Measurements from ENCODE around the gene GMDS. TPM values are rescaled to one million over a fixed set of nuclear protein-coding genes. Genes with fewer than 3 reads are reported as not detected.

GMDS gene
- polyA plus RNA-seq, 1 of the 3 experiments (the other 2 are of a cell fraction): 12.3 TPM

DNA sequence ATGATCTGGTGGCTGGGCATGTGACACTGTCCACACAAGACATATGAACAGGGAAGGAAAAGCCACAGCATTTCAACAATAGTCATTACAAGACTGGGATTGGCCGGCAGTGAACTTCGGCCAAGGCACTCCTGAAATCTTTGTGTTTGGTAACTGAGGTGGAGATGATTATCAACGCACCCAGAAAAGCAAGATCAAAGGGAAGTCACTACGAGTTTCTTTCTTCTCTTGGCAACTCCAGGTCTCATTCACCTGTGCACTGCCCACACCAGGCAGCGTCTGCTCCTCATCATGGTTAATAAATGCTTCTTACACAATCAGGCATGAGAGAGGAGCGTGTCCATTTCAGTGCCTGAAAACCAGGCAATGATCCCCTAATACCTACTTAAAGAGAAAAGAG is 656.2 kb downstream of the GMDS start:
- no peak overlapping the region for H3K27ac ChIP-seq (ENCODE audit: low read depth in 2 of 2, low read length in 1 of 2)
- 53% methylated on average over 6 of the region's 6 CpGs for WGBS (ENCODE audit: low lambda C conversion rate)
- no peaks in the 10 kb centered on the region for H3K79me2 ChIP-seq (ENCODE audit: insufficient read depth)
- H4K20me1 ChIP-seq (ENCODE audit: insufficient read depth): no peaks in the 10 kb centered on the region
- H3F3A ChIP-seq (replicated peaks; ENCODE audit: insufficient read depth): no peaks in the 10 kb centered on the region
- H3K27me3 ChIP-seq (ENCODE audit: insufficient read depth): peaks cover 74% of the 10 kb centered on the region
- DNase-seq: no peak
- TF ChIP-seq FOXJ3 (CRISPR knock-in tag; IDR thresholded peaks at IDR 0.05) (no peak), GATA2 (CRISPR knock-in tag; IDR thresholded peaks at IDR 0.05) (no peak), JUND (IDR thresholded peaks at IDR 0.05) (no peak), RFX5 (IDR thresholded peaks at IDR 0.05; ENCODE audit: low read length) (no peak), RAD21 (IDR thresholded peaks at IDR 0.05; ENCODE audit: low read length) (no peak), USF1 (IDR thresholded peaks at IDR 0.05; ENCODE audit: borderline replicate concordance, low read depth) (no peak), EP300 (IDR thresholded peaks at IDR 0.05; ENCODE audit: borderline replicate concordance in 1 of 2, low read depth in 1 of 2, low read length in 1 of 2) (no peak), SMC3 (IDR thresholded peaks at IDR 0.05; ENCODE audit: low read depth, low read length) (no peak)
- TF ChIP-seq, protein P1, sequence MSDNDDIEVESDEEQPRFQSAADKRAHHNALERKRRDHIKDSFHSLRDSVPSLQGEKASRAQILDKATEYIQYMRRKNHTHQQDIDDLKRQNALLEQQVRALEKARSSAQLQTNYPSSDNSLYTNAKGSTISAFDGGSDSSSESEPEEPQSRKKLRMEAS (IDR thresholded peaks at IDR 0.05; ENCODE audit: low read depth): no peak
- H2AFZ ChIP-seq (ENCODE audit: low read depth): no peak overlapping the region
- H3K4me2 ChIP-seq: no peak overlapping the region
- H3K9ac ChIP-seq: no peak overlapping the region
- H3K36me3 ChIP-seq (replicated peaks in 1 of 2; ENCODE audit: control insufficient read depth in 1 of 2, insufficient read depth in 2 of 2, low read length in 1 of 2): no peaks in the 10 kb centered on the region
- ChIA-PET CTCF (no interaction called here), POLR2A (no interaction called here)
- H3K9me3 ChIP-seq: no peaks in the 10 kb centered on the region
- no peaks in the 10 kb centered on the region; a peak in 1 of 4 replicates for H3K4me1 ChIP-seq (ENCODE audit: control insufficient read depth in 1 of 2, insufficient read depth in 2 of 2, low read depth in 1 of 2, low read length in 1 of 2)
- no peaks in the 10 kb centered on the region for H3K9me2 ChIP-seq
- no peak overlapping the region for H3K4me3 ChIP-seq (ENCODE audit: low read depth in 2 of 2, low read length in 1 of 2)

DNA sequence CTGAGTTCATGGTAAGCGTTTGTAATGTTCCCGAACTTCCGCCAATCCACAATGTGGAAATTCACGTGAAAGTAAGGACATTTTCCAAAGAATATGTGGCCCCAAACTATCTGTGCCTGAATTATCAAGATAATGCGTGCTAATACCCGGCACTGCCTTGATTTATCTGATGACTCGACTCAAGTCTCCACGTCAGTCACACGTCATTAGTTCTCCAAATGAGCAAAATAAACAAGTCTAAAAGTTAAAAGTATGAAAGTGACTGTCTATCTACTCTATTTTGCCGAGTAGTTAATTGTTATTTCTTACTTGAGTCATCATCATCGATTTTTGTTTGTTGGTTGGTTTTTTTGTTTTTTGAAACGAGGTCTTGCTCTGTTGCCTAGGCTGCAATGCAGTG is 657.4 kb downstream of the GMDS start:
- Histone ChIP-seq H3K9ac (no peak overlapping the region), H3K27me3 (ENCODE audit: insufficient read depth) (peaks cover 65% of the 10 kb centered on the region), H3F3A (replicated peaks; ENCODE audit: insufficient read depth) (no peaks in the 10 kb centered on the region), H3K4me2 (no peak overlapping the region), H3K9me2 (no peaks in the 10 kb centered on the region), H3K4me1 (ENCODE audit: control insufficient read depth in 1 of 2, insufficient read depth in 2 of 2, low read depth in 1 of 2, low read length in 1 of 2) (no peaks in the 10 kb centered on the region), H3K4me3 (ENCODE audit: low read depth in 2 of 2, low read length in 1 of 2) (no peak overlapping the region), H3K79me2 (ENCODE audit: insufficient read depth) (no peaks in the 10 kb centered on the region), H3K27ac (ENCODE audit: low read depth in 2 of 2, low read length in 1 of 2) (no peak overlapping the region), H2AFZ (ENCODE audit: low read depth) (no peak overlapping the region), H3K9me3 (no peaks in the 10 kb centered on the region), H3K36me3 (replicated peaks in 1 of 2; ENCODE audit: control insufficient read depth in 1 of 2, insufficient read depth in 2 of 2, low read length in 1 of 2) (no peaks in the 10 kb centered on the region), H4K20me1 (ENCODE audit: insufficient read depth) (no peaks in the 10 kb centered on the region)
- POLR2A ChIA-PET: no interaction called here
- DNase-seq: no peak
- CTCF ChIA-PET: interaction anchor here (1.7 kb wide), 1 partner anchor 8 kb away, joined by 8 read pairs; no protein-coding TSS in a partner anchor
- WGBS (ENCODE audit: low lambda C conversion rate): 25% methylated on average over 12 of the region's 12 CpGs
- no peak for TF ChIP-seq TCF12 (IDR thresholded peaks at IDR 0.05)
- TF ChIP-seq CHD2 (IDR thresholded peaks at IDR 0.05; ENCODE audit: low read length, partially characterized antibody): no peak
- no peak for TF ChIP-seq TEAD4 (IDR thresholded peaks at IDR 0.05; ENCODE audit: borderline replicate concordance, insufficient read depth)
- TF ChIP-seq SMC3 (IDR thresholded peaks at IDR 0.05; ENCODE audit: low read depth, low read length): no peak
- TF ChIP-seq FOXJ3 (CRISPR knock-in tag; IDR thresholded peaks at IDR 0.05): no peak
- TF ChIP-seq MXI1 (IDR thresholded peaks at IDR 0.05; ENCODE audit: low read depth, low read length): no peak
- no peak for TF ChIP-seq YY1 (IDR thresholded peaks at IDR 0.05; ENCODE audit: low read depth)
- no peak for TF ChIP-seq FOSL2 (IDR thresholded peaks at IDR 0.05; ENCODE audit: borderline replicate concordance, low read depth)
- TF ChIP-seq GATA2 (CRISPR knock-in tag; IDR thresholded peaks at IDR 0.05): no peak
- no peak for TF ChIP-seq EP300 (IDR thresholded peaks at IDR 0.05; ENCODE audit: borderline replicate concordance in 1 of 2, low read depth in 1 of 2, low read length in 1 of 2)
- no peak for TF ChIP-seq CTCF (IDR thresholded peaks at IDR 0.05)
- TF ChIP-seq, protein P2, sequence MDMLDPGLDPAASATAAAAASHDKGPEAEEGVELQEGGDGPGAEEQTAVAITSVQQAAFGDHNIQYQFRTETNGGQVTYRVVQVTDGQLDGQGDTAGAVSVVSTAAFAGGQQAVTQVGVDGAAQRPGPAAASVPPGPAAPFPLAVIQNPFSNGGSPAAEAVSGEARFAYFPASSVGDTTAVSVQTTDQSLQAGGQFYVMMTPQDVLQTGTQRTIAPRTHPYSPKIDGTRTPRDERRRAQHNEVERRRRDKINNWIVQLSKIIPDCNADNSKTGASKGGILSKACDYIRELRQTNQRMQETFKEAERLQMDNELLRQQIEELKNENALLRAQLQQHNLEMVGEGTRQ (IDR thresholded peaks at IDR 0.05; ENCODE audit: borderline replicate concordance, low read depth, low read length): no peak

Measured in SK-N-SH (cell line).